GM23338 (cell line): ENCODE data around the gene CEP78. TPM values are rescaled to one million over a fixed set of nuclear protein-coding genes. Genes with fewer than 3 reads are reported as not detected.

ENCODE experiments used
- ATAC-seq: fragments of 200-7000 bp; cut with Tn5 transposase; 3 replicates; pipeline ENCODE4 v1.9.1; 2020
- DNase-seq: peaks from one replicate; pipeline ENCODE4 v3.0.0-alpha.2; 2015; ENCODE audit warnings: low spot score
- H2AFZ ChIP-seq: fragments of 200-600 bp; sonication (generic); 2 replicates; pipeline ENCODE4 v1.8.0; 2016; ENCODE audit warnings: antibody characterized with exemption, mild to moderate bottlenecking, moderate library complexity
- H3F3A ChIP-seq: fragments of 200-600 bp; sonication (generic); replicated peaks from 2 replicates; pipeline ENCODE4 v1.8.0; 2017; ENCODE audit warnings: antibody characterized with exemption, mixed run types, low read depth
- H3K27ac ChIP-seq: fragments of 200-600 bp; sonication (generic); 2 replicates; pipeline ENCODE4 v1.6.1; 2016; ENCODE audit warnings: low read depth
- H3K27me3 ChIP-seq: fragments of 200-600 bp; sonication (generic); 2 replicates; pipeline ENCODE4 v1.8.0; 2016; ENCODE audit warnings: mild to moderate bottlenecking, mixed run types, moderate library complexity; ENCODE audit not compliant: insufficient read depth
- H3K36me3 ChIP-seq: fragments of 200-600 bp; sonication (generic); 2 replicates; pipeline ENCODE4 v1.8.0; 2016; ENCODE audit warnings: mild to moderate bottlenecking; ENCODE audit not compliant: insufficient read depth
- H3K4me1 ChIP-seq: fragments of 200-600 bp; sonication (generic); 2 replicates; pipeline ENCODE4 v1.8.0; 2016; ENCODE audit warnings: mild to moderate bottlenecking, moderate library complexity; ENCODE audit not compliant: insufficient read depth
- H3K4me2 ChIP-seq: fragments of 200-600 bp; sonication (generic); 2 replicates; pipeline ENCODE4 v1.7.1; 2017; ENCODE audit warnings: mixed run types
- H3K4me3 ChIP-seq: fragments of 200-600 bp; sonication (generic); 2 replicates; pipeline ENCODE4 v1.6.1; 2016; ENCODE audit warnings: mixed run types
- H3K79me2 ChIP-seq: fragments of 200-600 bp; sonication (generic); replicated peaks from 2 replicates; pipeline ENCODE4 v1.8.0; 2017; ENCODE audit warnings: mild to moderate bottlenecking; ENCODE audit not compliant: insufficient read depth
- H3K9me2 ChIP-seq: fragments of 200-600 bp; sonication (generic); 2 replicates; pipeline ENCODE4 v1.8.0; 2017; ENCODE audit not compliant: insufficient read depth
- H4K20me1 ChIP-seq: fragments of 200-600 bp; sonication (generic); replicated peaks from 2 replicates; pipeline ENCODE4 v1.8.0; 2017; ENCODE audit warnings: mild to moderate bottlenecking; ENCODE audit not compliant: insufficient read depth
- H3K27ac Mint-ChIP-seq: 2 replicates; pipeline ENCODE4 v1.8.0; 2020; ENCODE audit warnings: inconsistent platforms, mild to moderate bottlenecking, moderate library complexity, mixed read lengths
- H3K27me3 Mint-ChIP-seq: 3 replicates; pipeline ENCODE4 v1.8.0; 2022; ENCODE audit warnings: low read depth, mild to moderate bottlenecking, moderate library complexity, mixed read lengths, inconsistent platforms; ENCODE audit not compliant: insufficient read depth, poor library complexity
- H3K36me3 Mint-ChIP-seq: 3 replicates; pipeline ENCODE4 v1.8.0; 2021; ENCODE audit warnings: low read depth, mild to moderate bottlenecking, inconsistent platforms, moderate library complexity, mixed read lengths
- H3K4me1 Mint-ChIP-seq: 3 replicates; pipeline ENCODE4 v1.8.0; 2020; ENCODE audit warnings: mild to moderate bottlenecking, inconsistent platforms, mixed read lengths
- H3K4me3 Mint-ChIP-seq: 3 replicates; pipeline ENCODE4 v1.8.0; 2021; ENCODE audit warnings: moderate library complexity, mild to moderate bottlenecking, inconsistent platforms, mixed read lengths
- H3K9me3 Mint-ChIP-seq: 3 replicates; pipeline ENCODE4 v1.8.0; 2020; ENCODE audit warnings: moderate library complexity, mild to moderate bottlenecking, inconsistent platforms, mixed read lengths
- JUNB ChIP-seq: IDR thresholded peaks from one replicate; pipeline ENCODE4 v1.6.1; 2016; ENCODE audit warnings: antibody characterized with exemption; ENCODE audit not compliant: unreplicated experiment
- ZNF331 ChIP-seq: fragments of 250-450 bp; sonication (Bioruptor Pico); IDR thresholded peaks from 2 replicates; pipeline ENCODE4 v1.5.0; 2020; ENCODE audit warnings: low read depth, mild to moderate bottlenecking, moderate library complexity
- polyA plus RNA-seq: library from polyadenylated mRNA; unstranded; fragments of >200 nt; fragmentation: Nextera tagmentation; extraction: Ambion mirVana; gene quantifications from 2 replicates; pipeline ENCODE4 v1.2.1, GENCODE V29; 2016
- small RNA-seq: library from RNA; depleted of rRNA; stranded (forward); fragments of <200 nt; gene quantifications from one replicate; pipeline ENCODE3, GENCODE V24; 2014; ENCODE audit warnings: low replicate concordance
- total RNA-seq: library from RNA; depleted of rRNA; stranded (reverse); fragments of >200 nt; shearing (Covaris generic); gene quantifications from 2 replicates; pipeline ENCODE4 v1.2.3, GENCODE V29; 2014; rRNA removed

The CEP78 gene
- total and polyA plus RNA-seq, 2 experiments from 2014 or later: 19.9 to 48.3 TPM

GRCh38 chr9:78326564-78326963, 90.7 kb downstream of the CEP78 start:
- H3K27ac Mint-ChIP-seq: no peak overlapping the region
- H3K36me3 Mint-ChIP-seq: peaks cover 98% of the 10 kb centered on the region

More at GRCh38 chr9:78326564-78326963, 90.7 kb downstream of the CEP78 start:
- no peak overlapping the region for H2AFZ ChIP-seq
- peaks cover 49% of the 10 kb centered on the region for H3K36me3 ChIP-seq
- H3F3A ChIP-seq: peaks cover 64% of the 10 kb centered on the region
- Mint-ChIP-seq H3K27me3 (peaks cover 6% of the 10 kb centered on the region), H3K4me3 (no peak overlapping the region), H3K9me3 (no peaks in the 10 kb centered on the region), H3K4me1 (peaks cover 38% of the 10 kb centered on the region)
- no peaks in the 10 kb centered on the region for H3K27me3 ChIP-seq
- H3K4me3 ChIP-seq: no peak overlapping the region
- no peak for DNase-seq
- TF ChIP-seq ZNF331: peak; percentile 94
- no peak for TF ChIP-seq JUNB
- peaks cover 54% of the 10 kb centered on the region for H3K79me2 ChIP-seq
- H3K9me2 ChIP-seq: no peaks in the 10 kb centered on the region
- H4K20me1 ChIP-seq: peaks cover 51% of the 10 kb centered on the region
- ATAC-seq: no peak
- H3K27ac ChIP-seq: no peak overlapping the region
- peaks cover 10% of the 10 kb centered on the region; the same call in 1 of the 2 replicates for H3K4me1 ChIP-seq
- no peak overlapping the region for H3K4me2 ChIP-seq

Small RNAs within 50 kb of the gene (small RNA-seq; reads per million reads assigned to genes)
- 0.15 reads per million for gene AL353705.4

Other genes with a start within 250 kb of the CEP78 start
- gene GNAQ, start 204.3 kb upstream of the CEP78 start, total RNA-seq: 43.1 and 59.1 TPM in 2 replicates
- 21.1 and 22.3 TPM in 2 replicates for gene GNAQ, start 204.3 kb upstream of the CEP78 start, polyA plus RNA-seq
- gene PSAT1, start 61.0 kb downstream of the CEP78 start, total RNA-seq: 486 and 511 TPM in 2 replicates
- 386 and 414 TPM in 2 replicates for gene PSAT1, start 61.0 kb downstream of the CEP78 start, polyA plus RNA-seq